ENCODE results near the gene OLIG3.

Gene OLIG3

GRCh38 chr6:137495703-137496336 is 1.6 kb upstream of the OLIG3 start:
- no peak for DNase-seq

DNA sequence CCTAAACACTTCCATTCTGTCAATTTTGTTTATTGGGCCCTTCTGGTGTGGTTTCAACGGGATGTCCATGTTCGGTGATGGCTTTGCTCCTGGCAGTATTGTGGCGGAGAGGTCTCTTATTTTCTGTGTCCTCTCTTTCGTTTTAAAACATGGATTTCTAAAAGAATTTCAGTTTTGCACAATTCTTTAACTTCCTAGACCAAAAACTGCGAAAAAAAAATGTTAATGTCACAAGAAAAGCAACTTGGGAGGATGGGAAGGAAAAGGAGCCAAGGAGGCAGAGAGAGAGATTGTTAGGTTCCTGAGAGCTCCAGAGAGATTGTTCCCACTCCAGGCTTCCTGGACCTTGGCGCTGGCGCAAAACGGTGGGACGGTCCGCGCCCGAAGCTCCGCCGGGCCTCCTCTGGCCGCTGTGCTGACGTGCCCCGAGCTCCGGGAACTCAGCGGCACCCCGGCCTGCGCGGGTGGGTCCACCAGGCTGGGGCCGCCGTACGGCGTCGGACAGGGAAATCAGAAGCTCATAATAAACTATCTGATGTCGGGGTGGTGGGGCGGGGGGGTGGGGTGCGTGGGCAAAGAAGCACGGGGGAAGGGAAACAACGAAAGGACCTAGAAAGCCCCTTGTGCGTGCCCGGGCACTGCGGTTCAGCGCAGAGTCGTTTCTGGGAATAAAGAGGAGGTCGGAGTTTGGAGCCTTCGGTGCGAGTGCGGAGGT is 951 bp upstream of the OLIG3 start:
- no peak for DNase-seq

GRCh38 chr6:137493218-137494038 is 766 bp downstream of the OLIG3 start:
- no peak for DNase-seq

GRCh38 chr6:137492289-137493217 is 1.6 kb downstream of the OLIG3 start:
- no peak for DNase-seq

GRCh38 chr6:137491478-137491877 is 2.7 kb downstream of the OLIG3 start:
- no peak for DNase-seq

DNA sequence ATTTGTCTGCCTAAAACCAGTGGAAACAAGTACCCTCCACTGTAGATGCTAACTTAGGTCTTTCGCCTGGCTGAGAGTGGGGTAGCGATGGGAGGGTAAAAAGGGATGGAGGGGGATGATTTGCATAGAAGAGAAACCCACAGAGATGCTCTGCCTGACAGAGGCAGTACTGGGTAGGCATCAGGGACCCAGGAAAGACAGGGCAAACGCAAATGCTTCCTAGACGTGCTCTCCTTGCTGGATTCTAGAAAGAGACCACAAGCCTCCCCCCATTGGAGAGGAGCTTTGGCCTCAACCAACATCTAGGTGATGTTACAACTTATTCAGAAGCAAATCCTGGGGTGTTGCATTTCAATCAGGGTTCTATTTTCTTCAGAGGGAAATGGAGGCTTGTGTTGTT is 3.2 kb downstream of the OLIG3 start:
- no peak for DNase-seq

DNA sequence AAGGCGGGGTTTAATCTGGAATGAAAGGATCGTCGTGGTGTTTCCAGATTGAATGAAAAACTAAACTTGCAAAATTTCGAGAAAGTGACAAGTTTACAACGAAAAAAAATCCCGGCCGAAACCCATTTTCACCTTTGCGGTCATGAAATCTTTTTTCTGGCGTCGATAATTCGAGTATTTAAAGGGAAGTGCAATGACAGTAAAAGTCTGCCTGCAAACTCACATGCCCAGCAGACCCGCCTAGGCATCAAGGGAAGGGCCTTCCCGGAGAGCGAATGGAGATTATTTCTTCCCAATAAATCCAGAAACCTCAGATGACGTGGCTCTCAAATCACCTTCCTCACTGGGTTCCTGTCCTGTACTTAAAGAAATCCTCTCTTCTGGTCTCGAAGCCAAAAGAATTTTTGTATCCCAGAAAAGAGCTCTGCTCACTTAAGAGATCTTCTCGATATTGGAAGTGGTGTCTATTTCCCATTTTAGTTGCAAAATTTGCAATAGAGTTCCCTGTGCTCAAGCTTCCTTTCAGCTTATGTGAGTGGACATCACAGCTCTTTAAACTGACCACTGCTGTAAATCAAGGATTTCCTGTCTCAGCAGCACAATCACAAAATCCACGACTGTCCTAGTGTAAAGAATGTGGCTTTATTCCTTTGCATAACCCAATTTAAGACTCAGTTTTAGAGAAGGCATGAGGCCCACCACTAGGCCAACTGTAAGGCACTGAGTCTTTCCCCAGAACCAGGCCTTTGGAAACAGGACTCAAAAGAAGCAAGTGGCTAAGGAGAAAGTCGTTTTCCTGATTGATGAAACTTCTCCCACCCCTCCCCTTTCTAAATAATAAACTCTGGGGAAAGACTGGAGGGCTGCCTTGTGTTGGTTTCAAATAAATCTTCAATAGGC is 3.9 kb downstream of the OLIG3 start:
- no peak for DNase-seq

GRCh38 chr6:137489046-137490005 is 4.9 kb downstream of the OLIG3 start:
- DNase-seq, result no peak

DNA sequence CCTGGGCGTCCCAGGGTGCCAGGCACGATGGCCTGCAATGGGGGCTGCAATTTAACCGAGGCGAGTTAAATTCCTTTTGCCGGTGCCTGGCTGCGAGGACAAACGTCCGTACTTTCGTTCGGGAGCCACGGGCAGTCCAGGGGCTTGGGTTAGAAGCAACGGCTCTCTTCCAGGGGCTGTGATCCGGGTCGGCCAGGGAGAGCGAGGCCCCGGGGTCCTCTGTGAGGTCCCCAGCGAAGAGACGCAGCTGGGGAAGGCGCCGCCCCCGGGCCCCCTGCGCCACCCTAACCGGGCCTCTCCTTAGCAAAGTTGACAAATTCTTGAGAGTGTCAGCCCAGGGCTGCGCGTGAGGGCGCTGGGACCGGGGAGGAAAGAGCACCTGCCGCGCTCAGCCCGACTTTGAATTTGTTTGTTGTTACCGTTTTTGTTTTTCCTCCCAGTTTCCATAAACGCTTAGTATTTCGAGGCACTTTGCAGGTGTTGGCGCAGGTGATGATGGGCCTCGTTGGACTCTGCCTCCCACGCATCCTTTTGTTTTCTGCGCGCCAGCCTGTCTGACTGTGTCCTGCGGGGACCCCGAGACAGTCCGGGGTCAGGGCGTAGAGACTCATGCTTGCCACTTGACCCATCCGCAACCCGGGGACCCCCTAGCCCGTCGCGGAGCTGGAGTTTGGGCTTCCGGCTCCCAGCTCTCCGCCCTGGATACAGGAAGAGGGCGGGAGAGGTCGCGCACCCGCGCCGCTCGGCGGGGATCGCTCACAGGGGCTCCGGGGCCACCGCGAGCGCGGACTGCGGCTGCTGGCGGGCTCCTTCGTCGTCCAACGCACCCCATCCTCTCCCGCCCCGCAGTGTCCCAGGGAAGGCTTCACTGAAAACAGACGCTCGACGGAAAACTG is 5.8 kb downstream of the OLIG3 start:
- DNase-seq, result no peak

DNA sequence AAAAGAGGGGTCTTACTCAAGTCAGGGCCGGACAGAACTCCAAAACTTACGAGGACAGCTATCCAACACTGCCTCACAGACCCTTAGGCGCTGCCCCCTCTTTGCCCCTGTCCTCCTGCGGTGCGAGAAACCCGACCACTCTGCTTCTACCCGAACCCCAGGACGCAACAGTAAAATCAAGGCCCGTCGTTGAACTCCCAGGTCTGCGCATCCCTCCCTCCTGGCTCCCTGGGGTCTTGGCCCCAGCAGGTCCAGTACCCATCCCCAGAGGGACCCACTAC is 6.4 kb downstream of the OLIG3 start:
- DNase-seq, result no peak

GRCh38 chr6:137487181-137487868 is 6.9 kb downstream of the OLIG3 start:
- DNase-seq, result no peak

DNA sequence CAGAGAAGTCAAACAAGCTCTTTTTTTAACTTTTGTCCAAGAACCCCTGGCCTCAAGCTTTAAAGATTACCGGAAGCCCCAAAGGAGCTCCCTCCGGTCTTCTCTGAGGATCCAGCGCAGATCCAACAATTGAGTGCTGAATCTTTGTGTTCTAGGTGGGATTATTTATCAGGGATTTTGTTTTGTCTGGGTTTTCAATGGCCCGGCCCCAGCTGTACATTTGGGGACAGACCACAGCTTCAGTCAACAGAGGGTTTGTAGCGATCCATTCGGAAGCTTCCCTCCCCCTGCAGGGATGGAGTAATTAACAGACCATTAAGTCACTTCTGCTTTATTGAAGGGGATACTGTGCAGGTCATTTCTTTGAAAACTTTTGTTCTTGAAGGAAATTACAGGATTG is 7.8 kb downstream of the OLIG3 start:
- no peak for DNase-seq

DNA sequence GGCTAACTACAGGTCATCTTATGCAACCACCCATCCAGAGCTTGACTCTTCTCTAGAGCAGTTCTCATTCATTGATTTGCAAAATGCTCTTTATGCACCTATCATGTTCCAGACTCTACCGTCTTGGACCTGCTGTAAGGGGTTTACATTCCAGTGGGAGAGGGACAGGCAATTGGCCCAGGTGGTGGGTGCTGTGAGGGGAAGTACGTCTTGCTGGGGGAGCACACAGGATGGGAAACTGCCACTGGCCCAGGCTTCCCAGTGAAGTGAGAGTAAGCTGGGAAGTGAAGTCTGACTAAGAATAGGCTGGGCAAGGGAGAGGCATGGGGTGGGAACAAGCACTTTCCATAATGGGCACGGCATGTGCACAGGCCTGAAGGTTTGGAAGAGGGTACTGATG is 13.8 kb downstream of the OLIG3 start:
- DNase-seq, result no peak

DNA sequence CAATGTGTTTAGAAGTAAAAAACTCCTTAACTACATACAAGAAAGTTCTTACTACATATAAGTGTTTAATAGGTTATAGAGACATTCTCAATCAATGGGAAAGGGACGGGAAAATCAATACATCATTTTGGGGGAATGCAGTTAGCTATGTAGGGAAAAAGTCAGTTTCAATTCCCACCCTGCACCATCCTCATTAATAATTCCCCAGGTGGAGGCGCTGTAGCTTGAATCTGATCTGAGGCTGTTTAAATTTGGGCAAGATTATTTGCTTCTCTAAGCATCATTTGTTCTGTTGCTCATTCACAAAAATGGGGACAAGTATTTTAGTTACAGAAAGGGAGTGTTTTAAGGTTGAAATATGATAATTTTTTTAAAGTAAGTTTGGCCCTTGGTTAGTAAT is 19.1 kb downstream of the OLIG3 start:
- no peak for DNase-seq

- no peak for DNase-seq
Observed at GRCh38 chr6:137473598-137473997, 20.6 kb downstream of the OLIG3 start.

DNA sequence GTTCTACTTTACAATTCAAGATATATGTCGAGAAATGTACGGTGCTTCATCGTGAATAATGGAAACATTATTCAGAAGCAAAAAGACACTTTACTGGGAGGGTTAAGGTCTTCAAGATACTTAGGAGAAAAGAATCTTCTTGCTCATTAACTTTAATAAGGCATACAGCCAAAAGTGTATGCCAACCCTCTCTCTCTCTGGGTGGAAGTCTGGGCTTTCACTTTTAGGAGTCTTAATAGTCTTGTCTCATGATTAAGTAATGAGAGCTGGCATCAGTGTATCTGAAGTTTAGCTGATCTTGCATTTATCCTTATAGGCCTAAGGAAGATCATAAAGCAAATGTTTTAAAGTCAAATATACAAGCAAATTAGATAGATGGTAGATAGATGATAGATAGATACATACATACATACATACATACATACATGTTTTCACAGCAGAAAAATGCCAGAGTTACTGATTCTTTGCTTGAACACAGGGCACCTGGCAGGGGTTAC is 21.5 kb downstream of the OLIG3 start:
- no peak for DNase-seq

DNA sequence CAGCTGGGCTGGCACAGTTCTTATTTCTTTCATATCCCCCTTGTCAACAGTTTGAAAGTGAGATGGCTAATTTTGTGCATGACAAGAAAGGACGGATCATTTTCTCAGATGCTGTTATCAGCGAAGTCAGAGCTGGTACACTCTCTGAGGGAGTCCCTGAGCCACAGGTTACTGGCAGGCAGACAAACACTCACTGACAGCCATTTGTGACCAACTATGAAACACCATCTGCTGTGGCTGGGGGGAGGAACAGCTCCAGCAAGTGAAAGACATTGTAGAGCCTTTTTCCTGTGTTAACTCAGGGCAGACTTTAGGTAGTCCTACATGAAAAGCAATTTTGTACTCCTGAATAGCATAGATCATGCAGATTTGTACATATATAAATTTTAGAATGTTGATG is 22.2 kb downstream of the OLIG3 start:
- DNase-seq, result no peak

DNA sequence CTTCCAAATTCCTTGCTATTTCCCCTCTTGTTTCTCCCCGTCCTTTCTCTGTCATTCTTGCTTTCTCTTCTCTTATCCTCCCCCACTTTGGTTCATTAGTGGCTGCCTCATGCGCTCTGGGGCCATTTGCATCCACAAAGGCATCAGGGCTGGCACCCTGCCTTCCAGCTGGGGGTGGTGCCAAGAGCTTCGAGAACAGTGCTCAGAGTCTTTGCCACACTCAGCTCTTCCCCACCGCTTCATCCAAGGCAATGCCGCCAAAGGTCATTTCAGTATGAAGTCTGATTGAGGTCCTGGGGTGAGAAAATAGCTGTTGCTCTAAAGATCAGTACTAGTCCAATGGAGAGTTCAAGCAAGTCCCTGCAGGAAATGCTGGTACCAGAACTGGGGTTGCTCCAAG is 22.7 kb downstream of the OLIG3 start:
- no peak for DNase-seq

- DNase-seq, result no peak
Observed at GRCh38 chr6:137467211-137467610, 27.0 kb downstream of the OLIG3 start.
